ENCODE measurements around the gene NAP1L1. TPM values are rescaled to one million over a fixed set of nuclear protein-coding genes. Genes with fewer than 3 reads are reported as not detected.

NAP1L1 gene
- total RNA-seq, 2 experiments from 2014 or later: 646 to 654 TPM

GRCh38 chr12:76084863-76085519 is 506 bp upstream of the NAP1L1 start:
- peaks cover 6% of the 10 kb centered on the region for H3K36me3 ChIP-seq (ENCODE audit: insufficient read depth, low read length)
- DNase-seq: peak in 9 of 14 experiments; percentile 27 to 79 (median 45)
- peaks cover 53% of the 10 kb centered on the region for H3K4me1 Mint-ChIP-seq (ENCODE audit: low read depth)
- peak; percentile 0 for ATAC-seq (ENCODE audit: poor library complexity)
- peak overlapping the region; percentile 98 for H3K27ac Mint-ChIP-seq
- POLR2A ChIA-PET: interaction anchor here (1.3 to 3.6 kb wide), 6 partner anchors 54 to 604 kb away, joined by 4 to 32 read pairs (median 10); partner anchors contain the start of genes BBS10, GLIPR1, KRR1 and OSBPL8
- intact Hi-C loops (cut with DNase I, micrococcal nuclease): loop anchor here (2.0 to 10.0 kb wide), 8 partner anchors 38 to 693 kb away; partner anchors contain the start of genes BBS10 (in 2 of the 2), OSBPL8 (in 2 of the 2) and GLIPR1L2 (in 1 of the 2)
- H3K9me3 ChIP-seq (ENCODE audit: control insufficient read depth in 1 of 2, insufficient read depth in 1 of 2, low read length in 2 of 2): no peaks in the 10 kb centered on the region
- H3K4me3 Mint-ChIP-seq: peak overlapping the region; percentile 100
- peak overlapping the region; percentile 72 for H3K4me3 ChIP-seq (ENCODE audit: low read length)
- no peaks in the 10 kb centered on the region for H3K9me3 Mint-ChIP-seq
- H3K27me3 Mint-ChIP-seq: no peaks in the 10 kb centered on the region
- H3K36me3 Mint-ChIP-seq (ENCODE audit: low read depth): peaks cover 23% of the 10 kb centered on the region
- no peaks in the 10 kb centered on the region for H3K27me3 ChIP-seq (ENCODE audit: control insufficient read depth in 1 of 2, insufficient read depth in 2 of 2, low read length in 2 of 2)
- TF ChIP-seq CTCF (IDR thresholded peaks at IDR 0.05): peak; percentile 35
- CTCF ChIA-PET: interaction anchor here (1.4 kb wide), 1 partner anchor 268 kb away, joined by 4 read pairs; no protein-coding TSS in a partner anchor
- peak overlapping the region; percentile 96 to 99 for H3K27ac ChIP-seq (ENCODE audit: low read depth in 1 of 2, low read length in 2 of 2)
- peaks cover 23% of the 10 kb centered on the region for H3K4me1 ChIP-seq (ENCODE audit: insufficient read depth, low read length)

- ATAC-seq (ENCODE audit: poor library complexity) (no peak), DNase-seq (peak in 1 of 14 experiments; percentile 11)
- Mint-ChIP-seq H3K4me3 (peak overlapping the region; percentile 91), H3K27ac (peak overlapping the region; percentile 98), H3K27me3 (no peaks in the 10 kb centered on the region), H3K36me3 (ENCODE audit: low read depth) (peaks cover 36% of the 10 kb centered on the region), H3K4me1 (ENCODE audit: low read depth) (peaks cover 68% of the 10 kb centered on the region), H3K9me3 (peaks cover 2% of the 10 kb centered on the region)
- peak overlapping the region; percentile 72 for H3K4me3 ChIP-seq (ENCODE audit: low read length)
- H3K27ac ChIP-seq (ENCODE audit: low read depth in 1 of 2, low read length in 2 of 2): peak overlapping the region; percentile 96 to 99
- no peak for TF ChIP-seq CTCF (IDR thresholded peaks at IDR 0.05)
- ChIA-PET POLR2A (interaction anchor here (0.5 to 3.6 kb wide), 11 partner anchors 19 to 603 kb away, joined by 3 to 32 read pairs (median 6); partner anchors contain the start of genes BBS10, GLIPR1, KRR1 and OSBPL8), CTCF (interaction anchor here (1.4 kb wide), 1 partner anchor 266 kb away, joined by 4 read pairs; no protein-coding TSS in a partner anchor)
- peaks cover 28% of the 10 kb centered on the region for H3K4me1 ChIP-seq (ENCODE audit: insufficient read depth, low read length)
- H3K36me3 ChIP-seq (ENCODE audit: insufficient read depth, low read length): peaks cover 6% of the 10 kb centered on the region
- H3K9me3 ChIP-seq (ENCODE audit: control insufficient read depth in 1 of 2, insufficient read depth in 1 of 2, low read length in 2 of 2): peaks cover 0 to 4% of the 10 kb centered on the region in 2 experiments
- intact Hi-C loops (cut with DNase I, micrococcal nuclease): loop anchor here (5.0 to 10.0 kb wide), 4 partner anchors 36 to 691 kb away; partner anchors contain the start of gene GLIPR1L2 (in 1 of the 2)
- H3K27me3 ChIP-seq (ENCODE audit: control insufficient read depth in 1 of 2, insufficient read depth in 2 of 2, low read length in 2 of 2): no peaks in the 10 kb centered on the region
These were observed 1.1 kb downstream of the NAP1L1 start for GRCh38 chr12:76083246-76083903.

GRCh38 chr12:76081909-76082308 is 2.6 kb downstream of the NAP1L1 start:
- no peak for ATAC-seq (ENCODE audit: poor library complexity)
- Mint-ChIP-seq H3K4me3 (peak overlapping the region; percentile 58), H3K9me3 (peaks cover 2% of the 10 kb centered on the region), H3K36me3 (ENCODE audit: low read depth) (peaks cover 47% of the 10 kb centered on the region), H3K27me3 (no peaks in the 10 kb centered on the region), H3K27ac (peak overlapping the region; percentile 1), H3K4me1 (ENCODE audit: low read depth) (peaks cover 81% of the 10 kb centered on the region)
- TF ChIP-seq CTCF (IDR thresholded peaks at IDR 0.05): no peak
- Histone ChIP-seq H3K4me1 (ENCODE audit: insufficient read depth, low read length) (peaks cover 32% of the 10 kb centered on the region), H3K36me3 (ENCODE audit: insufficient read depth, low read length) (peaks cover 6% of the 10 kb centered on the region), H3K27ac (ENCODE audit: low read depth in 1 of 2, low read length in 2 of 2) (no peak overlapping the region), H3K27me3 (ENCODE audit: control insufficient read depth in 1 of 2, insufficient read depth in 2 of 2, low read length in 2 of 2) (no peaks in the 10 kb centered on the region), H3K9me3 (ENCODE audit: control insufficient read depth in 1 of 2, insufficient read depth in 1 of 2, low read length in 2 of 2) (peaks cover 0 to 4% of the 10 kb centered on the region in 2 experiments), H3K4me3 (ENCODE audit: low read length) (no peak overlapping the region)
- intact Hi-C loops (cut with DNase I, micrococcal nuclease): loop anchor here (5.0 to 10.0 kb wide), 4 partner anchors 35 to 690 kb away; partner anchors contain the start of gene GLIPR1L2 (in 1 of the 2)
- ChIA-PET POLR2A (interaction anchor here (1.4 to 2.0 kb wide), 2 partner anchors 601 to 691 kb away, joined by 3 to 5 read pairs; partner anchors contain the start of genes GLIPR1 and GLIPR1L2), CTCF (no interaction called here)
- DNase-seq: no peak

All from CD4-positive, alpha-beta T cell (primary cell).